GM12865 (cell line): ENCODE measurements around the gene TJP3.

Experiments used
- DNase-seq: peaks from one replicate; pipeline ENCODE4 v3.0.0; 2010; ENCODE audit warnings: low read depth
- H3K4me3 ChIP-seq: 2 replicates; pipeline ENCODE4 v1.5.1; 2011; ENCODE audit warnings: mild to moderate bottlenecking, low read depth, low read length, control low read depth
- TF ChIP-seq, protein P1 (sequence below): IDR thresholded peaks from 2 replicates; pipeline ENCODE4 v1.5.1; 2011; ENCODE audit warnings: low read length, control low read depth, low read depth, inconsistent platforms; ENCODE audit not compliant: insufficient read depth; ENCODE audit errors: missing control alignments

Gene TJP3

DNA sequence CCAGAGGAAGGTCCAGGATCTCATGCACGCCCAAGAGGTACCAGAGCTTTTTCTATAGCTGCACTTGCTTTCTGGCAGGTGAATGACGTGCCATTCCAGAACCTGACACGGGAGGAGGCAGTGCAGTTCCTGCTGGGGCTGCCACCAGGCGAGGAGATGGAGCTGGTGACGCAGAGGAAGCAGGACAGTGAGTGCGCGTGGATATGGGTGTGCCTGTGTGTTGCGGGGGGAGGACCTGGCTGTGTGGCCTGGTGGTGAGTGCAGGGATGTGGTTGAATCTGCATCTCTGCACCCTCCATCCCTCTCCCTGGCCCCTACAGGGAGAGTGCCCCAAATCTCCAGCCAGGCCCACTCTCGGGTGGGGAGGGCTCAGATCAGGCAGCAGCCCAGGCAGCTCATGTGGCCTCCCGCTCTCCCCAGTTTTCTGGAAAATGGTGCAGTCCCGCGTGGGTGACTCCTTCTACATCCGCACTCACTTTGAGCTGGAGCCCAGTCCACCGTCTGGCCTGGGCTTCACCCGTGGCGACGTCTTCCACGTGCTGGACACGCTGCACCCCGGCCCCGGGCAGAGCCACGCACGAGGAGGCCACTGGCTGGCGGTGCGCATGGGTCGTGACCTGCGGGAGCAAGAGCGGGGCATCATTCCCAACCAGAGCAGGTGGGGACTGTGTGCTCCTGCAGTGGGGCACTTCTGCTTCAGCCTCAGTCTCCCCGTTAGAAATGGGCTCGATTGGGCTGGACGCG, 30.5 kb downstream of the TJP3 start:
- H3K4me3 ChIP-seq = no peak overlapping the region
- TF ChIP-seq, protein P1, sequence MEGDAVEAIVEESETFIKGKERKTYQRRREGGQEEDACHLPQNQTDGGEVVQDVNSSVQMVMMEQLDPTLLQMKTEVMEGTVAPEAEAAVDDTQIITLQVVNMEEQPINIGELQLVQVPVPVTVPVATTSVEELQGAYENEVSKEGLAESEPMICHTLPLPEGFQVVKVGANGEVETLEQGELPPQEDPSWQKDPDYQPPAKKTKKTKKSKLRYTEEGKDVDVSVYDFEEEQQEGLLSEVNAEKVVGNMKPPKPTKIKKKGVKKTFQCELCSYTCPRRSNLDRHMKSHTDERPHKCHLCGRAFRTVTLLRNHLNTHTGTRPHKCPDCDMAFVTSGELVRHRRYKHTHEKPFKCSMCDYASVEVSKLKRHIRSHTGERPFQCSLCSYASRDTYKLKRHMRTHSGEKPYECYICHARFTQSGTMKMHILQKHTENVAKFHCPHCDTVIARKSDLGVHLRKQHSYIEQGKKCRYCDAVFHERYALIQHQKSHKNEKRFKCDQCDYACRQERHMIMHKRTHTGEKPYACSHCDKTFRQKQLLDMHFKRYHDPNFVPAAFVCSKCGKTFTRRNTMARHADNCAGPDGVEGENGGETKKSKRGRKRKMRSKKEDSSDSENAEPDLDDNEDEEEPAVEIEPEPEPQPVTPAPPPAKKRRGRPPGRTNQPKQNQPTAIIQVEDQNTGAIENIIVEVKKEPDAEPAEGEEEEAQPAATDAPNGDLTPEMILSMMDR = no peak
- no peak for DNase-seq

DNA sequence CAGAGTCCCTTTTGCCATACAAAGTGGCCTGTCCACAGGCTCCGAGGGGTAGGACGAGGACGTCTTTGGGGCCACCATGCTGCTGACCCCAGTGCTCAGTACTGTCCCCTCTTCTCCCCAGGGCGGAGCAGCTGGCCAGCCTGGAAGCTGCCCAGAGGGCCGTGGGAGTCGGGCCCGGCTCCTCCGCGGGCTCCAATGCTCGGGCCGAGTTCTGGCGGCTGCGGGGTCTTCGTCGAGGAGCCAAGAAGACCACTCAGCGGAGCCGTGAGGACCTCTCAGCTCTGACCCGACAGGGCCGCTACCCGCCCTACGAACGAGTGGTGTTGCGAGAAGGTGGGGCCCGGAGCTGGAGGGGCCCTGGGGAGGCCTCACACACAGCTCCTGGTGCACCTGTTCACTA, 32.2 kb downstream of the TJP3 start:
- TF ChIP-seq, protein P1 = no peak
- no peak for DNase-seq
- no peak overlapping the region for H3K4me3 ChIP-seq

DNA sequence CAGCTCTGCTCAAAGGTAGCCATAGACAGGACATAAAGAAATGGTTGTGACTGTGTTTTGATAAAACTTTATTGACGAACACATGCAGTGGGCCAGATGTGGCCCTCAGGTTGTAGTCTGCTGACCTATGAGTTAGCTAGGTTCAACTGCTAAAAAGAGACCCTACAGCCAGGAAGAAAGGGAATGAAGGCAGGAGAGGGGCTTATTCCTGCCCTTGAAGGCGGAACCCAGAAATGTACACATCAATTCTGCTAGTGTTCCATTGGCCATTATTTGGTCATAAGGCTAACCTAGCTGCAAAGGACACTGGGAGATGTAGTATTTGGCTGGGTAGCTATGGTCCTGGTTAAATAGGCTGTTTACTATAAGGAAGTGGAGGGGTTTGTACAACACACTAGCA, 35.3 kb downstream of the TJP3 start:
- DNase-seq = peak; percentile 35
- no peak overlapping the region for H3K4me3 ChIP-seq
- TF ChIP-seq, protein P1 = no peak

DNA sequence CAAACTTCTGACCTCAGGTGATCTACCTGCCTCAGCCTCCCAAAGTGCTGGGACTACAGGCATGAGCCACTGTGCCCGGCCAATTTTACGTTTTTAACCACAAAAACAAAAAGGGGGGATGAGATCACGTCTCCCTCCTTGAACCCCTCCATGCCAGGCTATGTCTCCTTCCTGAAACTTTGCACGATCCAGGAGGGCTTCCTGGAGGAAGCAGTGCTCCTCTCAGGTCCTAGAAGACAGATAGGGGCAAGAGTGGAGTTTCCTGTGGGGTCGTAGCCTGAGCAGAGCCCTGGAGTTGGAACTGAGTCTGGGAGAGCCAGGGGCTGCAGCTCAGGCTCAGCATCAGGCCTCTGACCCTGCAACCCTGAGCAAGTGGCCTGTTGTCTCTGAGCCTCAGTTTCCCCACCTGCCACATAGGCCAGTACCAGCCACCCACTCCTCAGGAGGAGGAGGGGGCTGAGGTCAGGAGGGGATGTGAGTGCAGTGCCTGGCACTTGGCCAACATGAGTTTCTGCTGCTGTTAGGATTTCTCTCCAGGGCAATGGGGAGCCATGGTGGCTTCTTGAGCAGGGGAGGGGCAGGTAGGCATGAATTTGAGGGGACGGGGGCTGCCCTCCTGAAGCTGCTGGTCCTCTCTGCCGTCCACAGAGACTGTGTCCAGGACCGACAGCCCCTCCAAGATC, 37.3 kb downstream of the TJP3 start:
- TF ChIP-seq, protein P1 = no peak

DNA sequence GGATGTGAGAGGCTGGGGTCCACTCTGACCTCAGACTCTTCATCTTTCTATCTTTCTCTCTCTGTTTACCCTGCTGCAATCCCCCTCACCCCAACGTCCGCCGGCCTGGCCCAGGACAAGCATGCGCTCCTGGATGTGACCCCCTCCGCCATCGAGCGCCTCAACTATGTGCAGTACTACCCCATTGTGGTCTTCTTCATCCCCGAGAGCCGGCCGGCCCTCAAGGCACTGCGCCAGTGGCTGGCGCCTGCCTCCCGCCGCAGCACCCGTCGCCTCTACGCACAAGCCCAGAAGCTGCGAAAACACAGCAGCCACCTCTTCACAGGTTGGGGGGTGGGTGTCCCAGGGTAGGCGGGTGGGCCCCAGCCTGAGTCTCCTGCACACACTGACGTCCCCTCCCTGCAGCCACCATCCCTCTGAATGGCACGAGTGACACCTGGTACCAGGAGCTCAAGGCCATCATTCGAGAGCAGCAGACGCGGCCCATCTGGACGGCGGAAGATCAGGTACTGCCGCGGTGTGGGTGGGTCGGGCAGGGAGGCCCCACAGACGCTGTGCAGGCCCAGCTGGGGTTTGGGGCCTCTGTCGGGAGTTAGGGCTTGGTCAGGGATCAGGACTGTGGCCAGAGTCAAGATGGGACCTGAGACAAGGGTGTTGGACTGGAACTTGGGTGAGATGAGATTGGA, 38.3 kb downstream of the TJP3 start:
- DNase-seq = no peak
- no peak overlapping the region for H3K4me3 ChIP-seq
- TF ChIP-seq, protein P1 = no peak

More for the DNA sequence above, 37.3 kb downstream of the TJP3 start:
- no peak overlapping the region for H3K4me3 ChIP-seq
- no peak for DNase-seq

DNA sequence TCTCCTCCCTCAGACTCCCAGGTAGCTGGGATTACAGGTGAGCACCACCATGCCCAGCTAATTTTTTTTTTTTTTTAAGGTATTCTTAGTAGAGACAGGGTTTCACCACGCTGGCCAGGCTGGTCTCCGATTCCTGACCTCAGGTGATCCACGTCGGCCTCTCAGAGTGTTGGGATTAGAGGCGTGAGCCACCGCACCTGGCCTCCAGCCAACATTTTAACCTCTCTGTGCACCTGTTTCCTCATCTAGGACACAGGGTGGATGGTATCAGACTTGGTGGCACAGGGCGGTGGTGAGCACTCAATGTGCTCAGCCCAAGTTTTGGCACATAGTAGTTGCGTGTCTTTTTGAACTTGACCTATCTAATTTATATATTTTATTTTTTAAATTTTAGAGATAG, 40.8 kb downstream of the TJP3 start:
- TF ChIP-seq, protein P1 = no peak
- H3K4me3 ChIP-seq = no peak overlapping the region
- no peak for DNase-seq
